ENCODE results near the gene SEMA4D. TPM values are rescaled to one million over a fixed set of nuclear protein-coding genes. Genes with fewer than 3 reads are reported as not detected.
"Not testable (repeated sequence)": the region's sequence is repeated elsewhere in the genome, so short reads cannot be mapped to it uniquely, and the experiment has no call there.

SEMA4D gene
- total RNA-seq, 2 donors from 2014 or later: 169 to 237 TPM

- Mint-ChIP-seq H3K4me1 (ENCODE audit: low read depth in 2 of 2) (peaks cover 85 to 87% of the 10 kb centered on the region in 2 donors), H3K27me3 (no peaks in the 10 kb centered on the region), H3K36me3 (peaks cover 23% of the 10 kb centered on the region), H3K4me3 (peak overlapping the region; percentile 82), H3K27ac (peak overlapping the region; percentile 36 to 79), H3K9me3 (no peaks in the 10 kb centered on the region)
- no peak for DNase-seq (ENCODE audit: low spot score)
- ATAC-seq: no peak
Observed at GRCh38 chr9:89480825-89481537, 16.9 kb downstream of the SEMA4D start.

DNA sequence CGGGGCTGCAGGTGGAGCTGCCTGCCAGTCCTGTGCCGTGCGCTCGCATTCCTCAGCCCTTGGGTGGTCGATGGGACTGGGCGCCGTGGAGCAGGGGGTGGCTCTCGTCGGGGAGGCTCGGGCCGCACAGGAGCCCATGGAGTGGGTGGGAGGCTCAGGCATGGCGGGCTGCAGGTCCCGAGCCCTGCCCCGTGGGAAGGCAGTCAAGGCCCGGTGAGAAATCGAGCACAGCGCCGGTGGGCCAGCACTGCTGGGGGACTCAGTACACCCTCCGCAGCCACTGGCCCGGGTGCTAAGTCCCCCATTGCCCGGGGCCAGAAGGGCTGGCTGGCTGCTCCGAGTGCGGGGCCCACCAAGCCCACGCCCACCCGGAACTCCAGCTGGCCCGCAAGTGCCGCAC is 17.5 kb downstream of the SEMA4D start:
- Mint-ChIP-seq H3K27ac (peak overlapping the region in 1 of 2 donors; percentile 79), H3K36me3 (peaks cover 23% of the 10 kb centered on the region), H3K4me1 (ENCODE audit: low read depth in 2 of 2) (peaks cover 86 to 89% of the 10 kb centered on the region in 2 donors)
- ATAC-seq; H3K9me3 Mint-ChIP-seq; H3K4me3 Mint-ChIP-seq; DNase-seq (ENCODE audit: low spot score); H3K27me3 Mint-ChIP-seq: not testable (repeated sequence)

GRCh38 chr9:89479669-89480011 is 18.3 kb downstream of the SEMA4D start:
- peaks cover 81 to 84% of the 10 kb centered on the region in 2 donors for H3K4me1 Mint-ChIP-seq (ENCODE audit: low read depth in 2 of 2)
- not testable (repeated sequence) for DNase-seq (ENCODE audit: low spot score); H3K9me3 Mint-ChIP-seq; ATAC-seq; H3K27me3 Mint-ChIP-seq
- H3K36me3 Mint-ChIP-seq: peaks cover 21% of the 10 kb centered on the region
- H3K4me3 Mint-ChIP-seq: peak overlapping the region; percentile 85
- peak overlapping the region; percentile 87 for H3K27ac Mint-ChIP-seq

GRCh38 chr9:89478821-89479668 is 18.9 kb downstream of the SEMA4D start:
- DNase-seq (ENCODE audit: low spot score): no peak
- Mint-ChIP-seq H3K4me1 (ENCODE audit: low read depth in 2 of 2) (peaks cover 78% of the 10 kb centered on the region in 2 donors), H3K27ac (peak overlapping the region; percentile 87), H3K36me3 (peaks cover 16% of the 10 kb centered on the region), H3K27me3 (no peaks in the 10 kb centered on the region), H3K9me3 (no peaks in the 10 kb centered on the region), H3K4me3 (peak overlapping the region; percentile 85)
- peak in 1 of 2 donors; percentile 36 for ATAC-seq

GRCh38 chr9:89477811-89478630 is 19.9 kb downstream of the SEMA4D start:
- Mint-ChIP-seq H3K36me3 (peaks cover 16% of the 10 kb centered on the region), H3K9me3 (no peaks in the 10 kb centered on the region)
- peak; percentile 26 to 44 for ATAC-seq

DNA sequence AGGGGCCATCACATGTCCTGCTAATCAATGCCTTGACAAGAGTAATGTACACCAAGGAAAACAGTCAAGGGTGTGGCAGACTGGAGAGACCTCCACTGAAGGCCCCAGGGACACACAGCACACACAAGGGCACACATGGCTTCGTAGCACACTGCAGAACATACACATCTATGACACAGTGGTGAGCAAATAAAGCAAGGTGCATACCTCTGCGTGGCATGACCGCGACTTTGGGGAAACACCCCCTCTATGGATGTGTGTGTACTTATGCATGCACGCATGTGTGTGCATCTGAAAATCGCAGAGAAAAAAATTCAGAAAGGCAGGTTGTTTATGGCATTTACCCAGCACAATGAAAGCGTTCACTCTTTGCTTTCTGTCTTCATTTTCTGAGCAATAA is 20.5 kb downstream of the SEMA4D start:
- no peak for DNase-seq (ENCODE audit: low spot score)
- Mint-ChIP-seq H3K36me3 (peaks cover 16% of the 10 kb centered on the region), H3K27ac (peak overlapping the region; percentile 87)

More at GRCh38 chr9:89477811-89478630, 19.9 kb downstream of the SEMA4D start:
- no peak for DNase-seq (ENCODE audit: low spot score)
- peak overlapping the region; percentile 85 for H3K4me3 Mint-ChIP-seq
- H3K27ac Mint-ChIP-seq: peak overlapping the region; percentile 87
- H3K4me1 Mint-ChIP-seq (ENCODE audit: low read depth in 2 of 2): peaks cover 70 to 75% of the 10 kb centered on the region in 2 donors
- H3K27me3 Mint-ChIP-seq: no peaks in the 10 kb centered on the region

GRCh38 chr9:89476546-89476945 is 21.4 kb downstream of the SEMA4D start:
- DNase-seq (ENCODE audit: low spot score) (no peak), ATAC-seq (no peak)
- H3K9me3 Mint-ChIP-seq: no peaks in the 10 kb centered on the region
- no peaks in the 10 kb centered on the region for H3K27me3 Mint-ChIP-seq
- H3K27ac Mint-ChIP-seq: peak overlapping the region; percentile 87
- peak overlapping the region; percentile 85 for H3K4me3 Mint-ChIP-seq
- H3K36me3 Mint-ChIP-seq: peaks cover 21% of the 10 kb centered on the region
- peaks cover 62 to 66% of the 10 kb centered on the region in 2 donors for H3K4me1 Mint-ChIP-seq (ENCODE audit: low read depth in 2 of 2)

More for the DNA sequence above, 20.5 kb downstream of the SEMA4D start:
- Mint-ChIP-seq H3K4me1 (ENCODE audit: low read depth in 2 of 2) (peaks cover 64 to 69% of the 10 kb centered on the region in 2 donors), H3K27me3 (no peaks in the 10 kb centered on the region), H3K9me3 (no peaks in the 10 kb centered on the region), H3K4me3 (peak overlapping the region; percentile 85)
- peak in 1 of 2 donors; percentile 25 for ATAC-seq

DNA sequence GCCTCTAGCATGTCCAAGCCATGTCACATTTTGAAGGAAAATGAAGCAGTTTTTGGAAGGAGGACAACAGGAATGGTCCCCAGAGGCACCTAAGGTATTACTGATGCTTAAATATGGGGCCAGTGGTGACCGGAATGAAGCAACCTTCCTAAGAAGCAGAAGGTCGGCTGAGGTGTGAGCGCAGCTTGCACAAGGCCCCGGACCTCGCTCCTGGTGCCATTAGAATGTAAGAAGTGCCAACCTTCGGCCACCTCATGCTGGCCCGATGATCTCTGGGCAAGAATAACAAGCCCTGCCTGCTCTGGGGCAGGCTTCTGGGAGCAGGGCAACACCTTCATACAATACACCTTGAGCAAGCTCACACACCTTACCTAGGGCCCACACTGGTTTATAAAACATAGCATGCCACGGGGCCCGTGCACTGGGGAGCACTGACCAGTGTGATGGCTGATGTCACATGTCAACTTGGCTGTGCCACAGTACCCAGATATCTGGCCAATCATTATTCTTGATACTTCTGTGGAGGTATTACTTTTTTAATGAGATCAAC is 21.9 kb downstream of the SEMA4D start:
- peak in 1 of 2 donors; percentile 30 for ATAC-seq
- Mint-ChIP-seq H3K9me3 (no peaks in the 10 kb centered on the region), H3K4me1 (ENCODE audit: low read depth in 2 of 2) (peaks cover 58 to 62% of the 10 kb centered on the region in 2 donors), H3K27me3 (no peaks in the 10 kb centered on the region), H3K36me3 (peaks cover 21% of the 10 kb centered on the region), H3K27ac (peak overlapping the region; percentile 56 to 87), H3K4me3 (no peak overlapping the region)
- no peak for DNase-seq (ENCODE audit: low spot score)

DNA sequence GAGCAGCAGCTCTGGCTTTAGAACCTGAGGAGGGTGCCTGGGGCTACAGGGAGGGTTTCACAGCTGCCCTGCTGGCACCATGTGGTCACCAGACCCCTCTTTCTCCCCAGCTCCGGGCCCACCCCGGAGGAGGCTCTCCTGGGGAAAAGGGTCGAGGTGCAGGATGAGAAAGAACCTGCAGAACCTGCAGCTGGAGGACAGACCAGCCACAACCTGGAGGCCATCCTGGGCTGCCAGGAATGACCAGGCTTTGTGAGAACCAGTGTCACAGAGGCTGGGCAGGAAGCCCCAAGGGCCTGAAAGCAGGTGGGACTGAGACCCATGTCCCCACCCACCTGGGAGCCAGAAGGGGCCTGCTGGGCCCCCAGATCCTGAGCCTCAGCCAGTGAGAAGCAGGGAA is 23.0 kb downstream of the SEMA4D start:
- Mint-ChIP-seq H3K4me3 (no peak overlapping the region), H3K4me1 (ENCODE audit: low read depth in 2 of 2) (peaks cover 64 to 68% of the 10 kb centered on the region in 2 donors), H3K27me3 (no peaks in the 10 kb centered on the region), H3K9me3 (no peaks in the 10 kb centered on the region), H3K36me3 (peaks cover 21% of the 10 kb centered on the region), H3K27ac (peak overlapping the region; percentile 56 to 87)
- ATAC-seq (no peak), DNase-seq (ENCODE audit: low spot score) (no peak)

DNA sequence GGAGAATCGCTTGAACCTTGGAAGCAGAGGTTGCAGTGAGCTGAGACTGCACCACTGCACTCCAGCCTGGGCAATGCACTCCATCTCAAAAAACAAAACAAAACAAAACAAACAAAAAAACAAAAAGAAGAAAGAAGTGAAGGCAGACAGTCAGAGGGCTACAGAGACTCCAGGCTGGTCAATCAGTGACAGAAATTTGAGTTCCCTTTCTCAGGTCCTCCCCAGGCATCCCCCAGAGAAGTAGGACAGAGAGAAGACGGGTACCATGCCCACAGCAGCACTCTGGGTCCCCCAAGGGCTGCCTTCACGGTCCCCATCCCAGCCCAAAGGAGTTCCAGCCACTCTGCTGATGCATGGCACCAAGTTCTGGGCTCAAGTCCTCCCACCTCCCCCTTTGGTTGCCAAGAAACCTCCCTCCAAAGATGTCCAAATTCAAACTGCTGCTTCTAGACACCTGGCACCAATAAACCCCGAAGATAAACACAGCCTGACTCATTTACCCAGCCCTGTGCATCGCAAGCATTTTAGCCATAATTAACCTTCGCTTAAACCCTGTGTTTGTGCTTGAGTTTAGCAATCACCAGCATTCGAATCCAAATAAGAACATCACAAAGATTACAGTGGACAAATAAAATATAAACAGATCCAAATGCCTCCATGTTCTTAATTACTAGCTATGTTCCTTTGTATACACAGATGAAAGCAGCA is 24.0 kb downstream of the SEMA4D start:
- Mint-ChIP-seq H3K4me1 (ENCODE audit: low read depth in 2 of 2) (peaks cover 64 to 68% of the 10 kb centered on the region in 2 donors), H3K36me3 (peaks cover 13% of the 10 kb centered on the region), H3K27me3 (no peaks in the 10 kb centered on the region), H3K9me3 (no peaks in the 10 kb centered on the region), H3K27ac (peak overlapping the region; percentile 47 to 76), H3K4me3 (no peak overlapping the region)
- DNase-seq (ENCODE audit: low spot score) (no peak), ATAC-seq (no peak)

DNA sequence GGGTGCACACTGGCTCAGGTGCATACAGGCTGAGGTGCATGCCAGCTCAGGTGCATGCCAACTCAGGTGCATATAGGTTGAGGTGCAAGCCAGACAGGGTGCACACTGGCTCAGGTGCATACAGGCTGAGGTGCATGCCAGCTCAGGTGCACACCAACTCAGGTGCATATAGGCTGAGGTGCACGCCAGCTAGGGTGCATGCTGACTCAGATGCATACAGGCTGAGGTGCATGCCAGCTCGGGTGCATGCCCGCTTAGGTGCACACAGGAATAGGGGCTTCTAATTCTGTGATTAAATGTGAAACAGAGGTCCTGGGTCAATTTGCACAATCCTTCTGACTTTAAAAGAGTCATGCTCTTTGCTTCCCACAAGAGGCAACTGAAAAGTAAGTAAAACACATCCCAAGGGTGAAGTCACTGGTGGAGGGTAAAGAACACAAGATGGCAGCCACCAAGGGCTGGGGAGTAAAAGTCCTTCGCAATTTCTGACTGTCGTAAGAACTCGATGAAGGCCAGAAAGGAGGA is 26.1 kb downstream of the SEMA4D start:
- not testable (repeated sequence) for H3K9me3 Mint-ChIP-seq; ATAC-seq; DNase-seq (ENCODE audit: low spot score); H3K4me3 Mint-ChIP-seq; H3K27ac Mint-ChIP-seq; H3K27me3 Mint-ChIP-seq
- Mint-ChIP-seq H3K36me3 (peaks cover 10% of the 10 kb centered on the region), H3K4me1 (ENCODE audit: low read depth in 2 of 2) (peaks cover 64 to 65% of the 10 kb centered on the region in 2 donors)

- H3K4me3 Mint-ChIP-seq: no peak overlapping the region
- H3K27ac Mint-ChIP-seq: peak overlapping the region in 1 of 2 donors; percentile 86
- no peaks in the 10 kb centered on the region for H3K9me3 Mint-ChIP-seq
- H3K27me3 Mint-ChIP-seq: no peaks in the 10 kb centered on the region
- DNase-seq (ENCODE audit: low spot score) (no peak), ATAC-seq (no peak)
- H3K36me3 Mint-ChIP-seq: peaks cover 10% of the 10 kb centered on the region
- peaks cover 64 to 65% of the 10 kb centered on the region in 2 donors for H3K4me1 Mint-ChIP-seq (ENCODE audit: low read depth in 2 of 2)
Observed at GRCh38 chr9:89471390-89471789, 26.5 kb downstream of the SEMA4D start.

All from natural killer cell treated with Interleukin-12 subunit alpha and Interleukin-12 subunit beta and Interleukin-15 and Interleukin-18, amount 100 ng/mL, for 72 hours (primary cell).